LoVo (cell line): ENCODE results near the gene MAST1.
"Not testable (repeated sequence)": the region's sequence is repeated elsewhere in the genome, so short reads cannot be mapped to it uniquely, and the experiment has no call there.

Experiments
- DNase-seq: peaks from one replicate; pipeline ENCODE4 v3.0.0-alpha.2; 2016; ENCODE audit warnings: low spot score

The MAST1 gene

GRCh38 chr19:12840091-12841079, 2.1 kb downstream of the MAST1 start:
- DNase-seq: peak; percentile 67

GRCh38 chr19:12841094-12841493, 2.8 kb downstream of the MAST1 start:
- DNase-seq: no peak

GRCh38 chr19:12842511-12842910, 4.2 kb downstream of the MAST1 start:
- no peak for DNase-seq

- no peak for DNase-seq
Observed at GRCh38 chr19:12843328-12843727, 5.0 kb downstream of the MAST1 start.

- DNase-seq: no peak
Observed at GRCh38 chr19:12843999-12844732, 5.9 kb downstream of the MAST1 start.

- not testable (repeated sequence) for DNase-seq
Observed at GRCh38 chr19:12846613-12847012, 8.3 kb downstream of the MAST1 start.

- DNase-seq: peak; percentile 82
Observed at GRCh38 chr19:12847159-12848139, 9.1 kb downstream of the MAST1 start.

- DNase-seq: no peak
Observed at GRCh38 chr19:12856653-12857052, 18.3 kb downstream of the MAST1 start.

- no peak for DNase-seq
Observed at GRCh38 chr19:12858041-12858928, 20.0 kb downstream of the MAST1 start.

GRCh38 chr19:12859546-12859945, 21.2 kb downstream of the MAST1 start:
- no peak for DNase-seq

GRCh38 chr19:12864143-12864542, 25.8 kb downstream of the MAST1 start:
- DNase-seq: no peak

GRCh38 chr19:12864721-12865715, 26.7 kb downstream of the MAST1 start:
- DNase-seq: no peak

GRCh38 chr19:12865746-12866415, 27.6 kb downstream of the MAST1 start:
- no peak for DNase-seq

- DNase-seq: no peak
Observed at GRCh38 chr19:12866416-12867119, 28.3 kb downstream of the MAST1 start.

GRCh38 chr19:12867120-12868099, 29.1 kb downstream of the MAST1 start:
- peak; percentile 48 for DNase-seq

- DNase-seq: no peak
Observed at GRCh38 chr19:12868540-12869112, 30.3 kb downstream of the MAST1 start.

GRCh38 chr19:12871681-12872080, 33.4 kb downstream of the MAST1 start:
- DNase-seq: no peak
